Measurements from ENCODE around the gene C1orf115. TPM values are rescaled to one million over a fixed set of nuclear protein-coding genes. Genes with fewer than 3 reads are reported as not detected.

The C1orf115 gene
- total RNA-seq, 1 experiment from 2014 or later, result 33.9 TPM

- Histone ChIP-seq H3K27me3 (replicated peaks; ENCODE audit: control insufficient read depth, insufficient read depth, low read length) (no peaks in the 10 kb centered on the region), H3K36me3 (ENCODE audit: control insufficient read depth, insufficient read depth, low read length) (no peaks in the 10 kb centered on the region), H3K4me3 (ENCODE audit: low read depth, low read length) (no peak overlapping the region), H3K4me1 (peaks cover 3% of the 10 kb centered on the region), H3K9me3 (no peaks in the 10 kb centered on the region; the same call in 1 of the 2 replicates)
- H3K36me3 Mint-ChIP-seq (ENCODE audit: insufficient read depth, unreplicated experiment), result no peaks in the 10 kb centered on the region
- intact Hi-C loops (cut with micrococcal nuclease; ENCODE audit: unreplicated experiment), result no loop called here
- no peak for TF ChIP-seq CTCF (IDR thresholded peaks at IDR 0.05; ENCODE audit: insufficient read depth in 1 of 2, low read depth in 1 of 2, low read length in 1 of 2, severe bottlenecking in 1 of 2, unreplicated experiment in 1 of 2)
- peaks cover 7% of the 10 kb centered on the region for H3K27me3 Mint-ChIP-seq (ENCODE audit: insufficient read depth, unreplicated experiment)
- no peak overlapping the region for H3K4me3 Mint-ChIP-seq (ENCODE audit: unreplicated experiment)
- no peak overlapping the region for H3K27ac Mint-ChIP-seq (ENCODE audit: unreplicated experiment)
- peaks cover 10% of the 10 kb centered on the region for H3K9me3 Mint-ChIP-seq (ENCODE audit: unreplicated experiment)
- no peak for DNase-seq
- BruUV-seq (replicated peaks), result no TSS peak
- H3K4me1 Mint-ChIP-seq (ENCODE audit: low read depth, unreplicated experiment), result peaks cover 7% of the 10 kb centered on the region
- ChIA-PET POLR2A (no interaction called here), CTCF (no interaction called here)
Observed at GRCh38 chr1:220727519-220727918, 37.4 kb downstream of the C1orf115 start.

- DNase-seq, result no peak
- Histone ChIP-seq H3K4me3 (ENCODE audit: low read depth, low read length) (no peak overlapping the region), H3K27me3 (replicated peaks; ENCODE audit: control insufficient read depth, insufficient read depth, low read length) (no peaks in the 10 kb centered on the region), H3K4me1 (peaks cover 22% of the 10 kb centered on the region), H3K36me3 (ENCODE audit: control insufficient read depth, insufficient read depth, low read length) (no peaks in the 10 kb centered on the region), H3K9me3 (no peaks in the 10 kb centered on the region)
- Mint-ChIP-seq H3K9me3 (ENCODE audit: unreplicated experiment) (peaks cover 8% of the 10 kb centered on the region), H3K4me3 (ENCODE audit: unreplicated experiment) (no peak overlapping the region), H3K27ac (ENCODE audit: unreplicated experiment) (no peak overlapping the region), H3K4me1 (ENCODE audit: low read depth, unreplicated experiment) (peaks cover 14% of the 10 kb centered on the region), H3K27me3 (ENCODE audit: insufficient read depth, unreplicated experiment) (peaks cover 7% of the 10 kb centered on the region), H3K36me3 (ENCODE audit: insufficient read depth, unreplicated experiment) (no peaks in the 10 kb centered on the region)
- TF ChIP-seq CTCF (IDR thresholded peaks at IDR 0.05; ENCODE audit: insufficient read depth in 1 of 2, low read depth in 1 of 2, low read length in 1 of 2, severe bottlenecking in 1 of 2, unreplicated experiment in 1 of 2), result no peak
- intact Hi-C loops (cut with micrococcal nuclease; ENCODE audit: unreplicated experiment), result loop anchor here (5.0 kb wide), 1 partner anchor 183 kb away; no protein-coding TSS in a partner anchor
- CTCF ChIA-PET, result no interaction called here
- POLR2A ChIA-PET, result no interaction called here
- no TSS peak for BruUV-seq (replicated peaks)
Observed at GRCh38 chr1:220730486-220730885, 40.3 kb downstream of the C1orf115 start.

GRCh38 chr1:220732137-220732536, 42.0 kb downstream of the C1orf115 start:
- no peaks in the 10 kb centered on the region for H3K27me3 ChIP-seq (replicated peaks; ENCODE audit: control insufficient read depth, insufficient read depth, low read length)
- intact Hi-C loops (cut with micrococcal nuclease; ENCODE audit: unreplicated experiment), result loop anchor here (5.0 kb wide), 1 partner anchor 185 kb away; no protein-coding TSS in a partner anchor
- ChIA-PET POLR2A (interaction anchor here (0.9 kb wide), 1 partner anchor 41 kb away, joined by 3 read pairs; no protein-coding TSS in a partner anchor), CTCF (interaction anchor here (1.6 kb wide), 1 partner anchor 45 kb away, joined by 15 read pairs; no protein-coding TSS in a partner anchor)
- Mint-ChIP-seq H3K9me3 (ENCODE audit: unreplicated experiment) (peaks cover 7% of the 10 kb centered on the region), H3K27ac (ENCODE audit: unreplicated experiment) (no peak overlapping the region), H3K36me3 (ENCODE audit: insufficient read depth, unreplicated experiment) (no peaks in the 10 kb centered on the region), H3K4me1 (ENCODE audit: low read depth, unreplicated experiment) (peaks cover 6% of the 10 kb centered on the region), H3K27me3 (ENCODE audit: insufficient read depth, unreplicated experiment) (no peaks in the 10 kb centered on the region), H3K4me3 (ENCODE audit: unreplicated experiment) (no peak overlapping the region)
- H3K36me3 ChIP-seq (ENCODE audit: control insufficient read depth, insufficient read depth, low read length), result no peaks in the 10 kb centered on the region
- no peak overlapping the region for H3K4me3 ChIP-seq (ENCODE audit: low read depth, low read length)
- H3K4me1 ChIP-seq, result peaks cover 22% of the 10 kb centered on the region
- no peak for DNase-seq
- no peak for TF ChIP-seq CTCF (IDR thresholded peaks at IDR 0.05; ENCODE audit: insufficient read depth in 1 of 2, low read depth in 1 of 2, low read length in 1 of 2, severe bottlenecking in 1 of 2, unreplicated experiment in 1 of 2)
- no peaks in the 10 kb centered on the region for H3K9me3 ChIP-seq
- BruUV-seq (replicated peaks), result no TSS peak

Data from Caco-2 (cell line).